ENCODE data around the gene FOXN4. TPM values are rescaled to one million over a fixed set of nuclear protein-coding genes. Genes with fewer than 3 reads are reported as not detected.

FOXN4 gene
- polyA plus RNA-seq, 1 donor (not counting 4 experiments of a cell fraction or from before 2014, with no cell fraction given): not detected

- Histone ChIP-seq H3K9ac (ENCODE audit: control insufficient read depth, extremely low read depth, insufficient read depth, low read length) (no peak overlapping the region), H2AFZ (ENCODE audit: control insufficient read depth, low read length) (no peak overlapping the region), H3K4me3 (ENCODE audit: control insufficient read depth in 2 of 3, extremely low read depth in 1 of 3, insufficient read depth in 2 of 3, low read depth in 1 of 3, low read length in 3 of 3) (no peak overlapping the region), H4K20me1 (ENCODE audit: control insufficient read depth, extremely low read depth, insufficient read depth, low read length) (no peaks in the 10 kb centered on the region), H3K4me2 (ENCODE audit: control insufficient read depth, extremely low read depth, insufficient read depth, low read depth, low read length) (no peak overlapping the region), H3K27ac (ENCODE audit: control insufficient read depth, insufficient read depth, low read length) (no peak overlapping the region), H3K9me1 (ENCODE audit: control insufficient read depth, extremely low read depth, insufficient read depth, low read length) (no peaks in the 10 kb centered on the region), H3K79me2 (ENCODE audit: control insufficient read depth, insufficient read depth, low read length) (no peaks in the 10 kb centered on the region), H3K4me1 (ENCODE audit: control insufficient read depth, extremely low read depth, insufficient read depth, low read length) (no peaks in the 10 kb centered on the region), H3K36me3 (ENCODE audit: control insufficient read depth in 2 of 2, extremely low read depth in 1 of 2, insufficient read depth in 2 of 2, low read length in 2 of 2) (no peaks in the 10 kb centered on the region), H3K27me3 (ENCODE audit: control insufficient read depth, extremely low read depth, insufficient read depth, low read length) (no peaks in the 10 kb centered on the region), H3K9me3 (ENCODE audit: control insufficient read depth, low read depth, low read length) (no peaks in the 10 kb centered on the region)
- TF ChIP-seq, protein P1, sequence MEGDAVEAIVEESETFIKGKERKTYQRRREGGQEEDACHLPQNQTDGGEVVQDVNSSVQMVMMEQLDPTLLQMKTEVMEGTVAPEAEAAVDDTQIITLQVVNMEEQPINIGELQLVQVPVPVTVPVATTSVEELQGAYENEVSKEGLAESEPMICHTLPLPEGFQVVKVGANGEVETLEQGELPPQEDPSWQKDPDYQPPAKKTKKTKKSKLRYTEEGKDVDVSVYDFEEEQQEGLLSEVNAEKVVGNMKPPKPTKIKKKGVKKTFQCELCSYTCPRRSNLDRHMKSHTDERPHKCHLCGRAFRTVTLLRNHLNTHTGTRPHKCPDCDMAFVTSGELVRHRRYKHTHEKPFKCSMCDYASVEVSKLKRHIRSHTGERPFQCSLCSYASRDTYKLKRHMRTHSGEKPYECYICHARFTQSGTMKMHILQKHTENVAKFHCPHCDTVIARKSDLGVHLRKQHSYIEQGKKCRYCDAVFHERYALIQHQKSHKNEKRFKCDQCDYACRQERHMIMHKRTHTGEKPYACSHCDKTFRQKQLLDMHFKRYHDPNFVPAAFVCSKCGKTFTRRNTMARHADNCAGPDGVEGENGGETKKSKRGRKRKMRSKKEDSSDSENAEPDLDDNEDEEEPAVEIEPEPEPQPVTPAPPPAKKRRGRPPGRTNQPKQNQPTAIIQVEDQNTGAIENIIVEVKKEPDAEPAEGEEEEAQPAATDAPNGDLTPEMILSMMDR (optimal IDR thresholded peaks at IDR 0.05 in 1 of 3, IDR thresholded peaks at IDR 0.05 in 1 of 3, conservative IDR thresholded peaks at IDR 0.05 in 1 of 3; ENCODE audit: extremely low read depth in 1 of 3, insufficient read depth in 2 of 3, low read length in 3 of 3): no peak
- TF ChIP-seq EZH2 (IDR thresholded peaks at IDR 0.05; ENCODE audit: low read length): no peak
- FAIRE-seq (no peak), DNase-seq (ENCODE audit: low read depth, low spot score) (no peak)
- dilution Hi-C loops (cut with MboI; ENCODE audit: extremely low pct_ligation_motif_present, low sequenced_read_pairs): loop anchor here (5.0 kb wide), 1 partner anchor 53 kb away; no protein-coding TSS in a partner anchor
Measured at GRCh38 chr12:109279525-109279924, 29.6 kb downstream of the FOXN4 start.

DNA sequence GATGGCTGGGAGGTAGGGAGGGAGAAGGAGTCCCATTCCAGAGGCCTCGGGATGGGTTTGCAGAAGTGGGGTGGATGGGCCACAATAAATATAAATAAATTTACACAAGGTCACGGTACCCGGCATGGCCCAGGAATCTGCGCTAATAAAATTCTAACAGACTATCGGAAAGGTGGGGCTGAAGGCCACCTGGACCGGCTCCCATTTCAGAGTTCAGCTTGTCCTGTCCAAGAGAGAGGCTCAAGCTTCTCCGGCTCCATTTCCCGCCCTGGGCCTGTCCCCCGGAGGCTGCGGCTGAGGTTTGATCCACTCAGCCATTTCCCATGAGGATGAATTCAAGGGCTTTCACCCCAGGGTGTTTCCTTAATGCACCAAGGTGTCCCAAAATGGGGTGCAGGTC, 30.2 kb downstream of the FOXN4 start:
- dilution Hi-C loops (cut with MboI; ENCODE audit: extremely low pct_ligation_motif_present, low sequenced_read_pairs): loop anchor here (5.0 kb wide), 1 partner anchor 53 kb away; no protein-coding TSS in a partner anchor
- Histone ChIP-seq H3K79me2 (ENCODE audit: control insufficient read depth, insufficient read depth, low read length) (no peaks in the 10 kb centered on the region), H3K27ac (ENCODE audit: control insufficient read depth, insufficient read depth, low read length) (no peak overlapping the region), H3K27me3 (ENCODE audit: control insufficient read depth, extremely low read depth, insufficient read depth, low read length) (no peaks in the 10 kb centered on the region), H3K9me3 (ENCODE audit: control insufficient read depth, low read depth, low read length) (no peaks in the 10 kb centered on the region), H3K9ac (ENCODE audit: control insufficient read depth, extremely low read depth, insufficient read depth, low read length) (no peak overlapping the region), H3K9me1 (ENCODE audit: control insufficient read depth, extremely low read depth, insufficient read depth, low read length) (no peaks in the 10 kb centered on the region), H3K36me3 (ENCODE audit: control insufficient read depth in 2 of 2, extremely low read depth in 1 of 2, insufficient read depth in 2 of 2, low read length in 2 of 2) (no peaks in the 10 kb centered on the region), H3K4me3 (ENCODE audit: control insufficient read depth in 2 of 3, extremely low read depth in 1 of 3, insufficient read depth in 2 of 3, low read depth in 1 of 3, low read length in 3 of 3) (no peak overlapping the region), H4K20me1 (ENCODE audit: control insufficient read depth, extremely low read depth, insufficient read depth, low read length) (no peaks in the 10 kb centered on the region), H3K4me1 (ENCODE audit: control insufficient read depth, extremely low read depth, insufficient read depth, low read length) (no peaks in the 10 kb centered on the region), H2AFZ (ENCODE audit: control insufficient read depth, low read length) (no peak overlapping the region), H3K4me2 (ENCODE audit: control insufficient read depth, extremely low read depth, insufficient read depth, low read depth, low read length) (no peak overlapping the region)
- FAIRE-seq (no peak), DNase-seq (ENCODE audit: low read depth, low spot score) (no peak)
- TF ChIP-seq, protein P1 (optimal IDR thresholded peaks at IDR 0.05 in 1 of 3, IDR thresholded peaks at IDR 0.05 in 1 of 3, conservative IDR thresholded peaks at IDR 0.05 in 1 of 3; ENCODE audit: extremely low read depth in 1 of 3, insufficient read depth in 2 of 3, low read length in 3 of 3): no peak
- no peak for TF ChIP-seq EZH2 (IDR thresholded peaks at IDR 0.05; ENCODE audit: low read length)

Measured in keratinocyte (primary cell).